H1 (cell line): Measurements from ENCODE around the gene HHAT. TPM values are rescaled to one million over a fixed set of nuclear protein-coding genes. Genes with fewer than 3 reads are reported as not detected.

Experiments
- CTCF ChIA-PET: fragments of 300-600 bp; sonication (Branson Sonifier 250); formaldehyde crosslinking; loops from one replicate; lab custom pipeline; 2021; ENCODE audit not compliant: partially characterized antibody; lab: Charles Lee
- POLR2A ChIA-PET: fragments of 300-600 bp; sonication (Branson Sonifier 250); formaldehyde crosslinking; loops from one replicate; lab custom pipeline; 2021; ENCODE audit warnings: inconsistent platforms; ENCODE audit not compliant: partially characterized antibody; lab: Charles Lee
- DNase-seq, 2 experiments: peaks; one replicate each; pipeline versions ENCODE4 v3.0.0 to v3.0.0-alpha.2; 2010 to 2022; ENCODE audit warnings: low spot score in 2 of 2, low read depth in 1 of 2, mixed read lengths in 1 of 2
- FAIRE-seq: peaks from 2 replicates; lab custom pipeline; 2011; peaks lifted over from hg19 to GRCh38; lab: Jason Lieb, UNC
- H2AFZ ChIP-seq: 2 replicates; pipeline ENCODE4 v1.8.1; 2012; ENCODE audit warnings: low read length, inconsistent platforms
- H2AK5ac ChIP-seq: 2 replicates; pipeline ENCODE4 v1.6.1; 2013; ENCODE audit warnings: low read depth, low read length
- H2BK120ac ChIP-seq: replicated peaks from 2 replicates; pipeline ENCODE3; 2013; ENCODE audit warnings: low read depth, low read length, inconsistent platforms
- H2BK12ac ChIP-seq: 2 replicates; pipeline ENCODE4 v1.6.1; 2013; ENCODE audit warnings: low read depth, low read length
- H2BK15ac ChIP-seq: 2 replicates; pipeline ENCODE4 v1.6.1; 2013; ENCODE audit warnings: low read length
- H2BK20ac ChIP-seq: 2 replicates; pipeline ENCODE4 v1.6.1; 2013; ENCODE audit warnings: low read length
- H2BK5ac ChIP-seq: 2 replicates; pipeline ENCODE4 v1.6.1; 2013; ENCODE audit warnings: low read depth, low read length
- H3K14ac ChIP-seq: 2 replicates; pipeline ENCODE4 v1.6.1; 2013; ENCODE audit warnings: inconsistent platforms; ENCODE audit not compliant: insufficient read length
- H3K18ac ChIP-seq: 2 replicates; pipeline ENCODE4 v1.6.1; 2013; ENCODE audit warnings: low read length; ENCODE audit errors: extremely low read depth
- H3K23ac ChIP-seq: 2 replicates; pipeline ENCODE4 v1.6.1; 2013; ENCODE audit warnings: inconsistent platforms; ENCODE audit not compliant: insufficient read length
- H3K23me2 ChIP-seq: 2 replicates; pipeline ENCODE4 v1.6.1; 2013; ENCODE audit warnings: low read depth, low read length
- H3K27ac ChIP-seq: 2 replicates; pipeline ENCODE4 v1.6.1; 2011; ENCODE audit warnings: low read depth, low read length, inconsistent platforms
- H3K27me3 ChIP-seq, 4 experiments: replicated peaks in 1 of 4; 1 replicate in 1 of 4; 2 replicates in 3 of 4; pipeline versions ENCODE4 v1.6.1 to v1.8.1; 2011 to 2013; ENCODE audit warnings: low read length in 3 of 4, mild to moderate bottlenecking in 3 of 4, inconsistent platforms in 2 of 4, mixed read lengths in 2 of 4, moderate library complexity in 1 of 4; ENCODE audit not compliant: control insufficient read depth in 3 of 4, insufficient read depth in 3 of 4; ENCODE audit errors: extremely low read depth in 1 of 4
- H3K36me3 ChIP-seq, 4 experiments: 2 replicates each; pipeline versions ENCODE4 v1.6.1 to v1.8.1; 2011 to 2013; ENCODE audit warnings: mild to moderate bottlenecking in 4 of 4, low read length in 3 of 4, moderate library complexity in 2 of 4, control low read depth in 1 of 4, inconsistent platforms in 1 of 4; ENCODE audit not compliant: insufficient read depth in 4 of 4, control insufficient read depth in 2 of 4
- H3K4ac ChIP-seq: replicated peaks from 2 replicates; pipeline ENCODE3; 2013; ENCODE audit warnings: low read length, low read depth, mixed read lengths, inconsistent platforms; ENCODE audit not compliant: insufficient read length
- H3K4me1 ChIP-seq, 4 experiments: replicated peaks in 1 of 4; 1 replicate in 1 of 4; 2 replicates in 3 of 4; pipeline versions ENCODE4 v1.6.1 to v1.8.1; 2011 to 2013; ENCODE audit warnings: low read length in 3 of 4, inconsistent platforms in 2 of 4, mixed read lengths in 1 of 4; ENCODE audit not compliant: insufficient read depth in 4 of 4, control insufficient read depth in 3 of 4
- H3K4me2 ChIP-seq, 2 experiments: 2 replicates each; pipeline versions ENCODE4 v1.6.1 to v1.8.1; 2011 to 2013; ENCODE audit warnings: low read depth in 2 of 2, low read length in 2 of 2, control low read depth in 1 of 2, inconsistent platforms in 1 of 2, mild to moderate bottlenecking in 1 of 2; ENCODE audit not compliant: insufficient read depth in 1 of 2
- H3K4me3 ChIP-seq, 4 experiments: fragments of 200-600, 300-600 bp in 1 of 4; sonication (generic), shearing (Covaris generic), sonication (Bioruptor Twin) in 1 of 4; 2 replicates each; pipeline versions ENCODE4 v1.5.1 to v1.8.1; 2011 to 2016; ENCODE audit warnings: low read length in 4 of 4, low read depth in 3 of 4, control low read depth in 2 of 4, inconsistent platforms in 2 of 4, mild to moderate bottlenecking in 2 of 4, mixed read lengths in 1 of 4, moderate library complexity in 1 of 4; ENCODE audit not compliant: insufficient read depth in 2 of 4; ENCODE audit errors: extremely low read depth in 1 of 4
- H3K56ac ChIP-seq: replicated peaks from 2 replicates; pipeline ENCODE3; 2013; ENCODE audit warnings: low read depth, mild to moderate bottlenecking, mixed read lengths, low read length, inconsistent platforms; ENCODE audit not compliant: insufficient read length
- H3K79me1 ChIP-seq: 2 replicates; pipeline ENCODE4 v1.6.1; 2013; ENCODE audit warnings: low read depth, low read length, control low read depth
- H3K79me2 ChIP-seq, 2 experiments: 2 replicates each; pipeline versions ENCODE4 v1.6.1 to v1.8.1; 2012 to 2013; ENCODE audit warnings: low read length in 2 of 2, mild to moderate bottlenecking in 2 of 2, inconsistent platforms in 1 of 2; ENCODE audit not compliant: insufficient read depth in 2 of 2, control insufficient read depth in 1 of 2
- H3K9ac ChIP-seq, 4 experiments: replicated peaks in 1 of 4; 1 replicate in 1 of 4; 2 replicates in 3 of 4; pipeline versions ENCODE4 v1.6.1 to v1.8.1; 2011 to 2013; ENCODE audit warnings: low read depth in 3 of 4, low read length in 3 of 4, control low read depth in 2 of 4, mild to moderate bottlenecking in 2 of 4, moderate library complexity in 2 of 4, inconsistent platforms in 1 of 4; ENCODE audit errors: extremely low read depth in 1 of 4
- H3K9me3 ChIP-seq, 2 experiments: 2 replicates each; pipeline versions ENCODE4 v1.6.1 to v1.8.1; 2012 to 2013; ENCODE audit warnings: mild to moderate bottlenecking in 2 of 2, moderate library complexity in 2 of 2, control low read depth in 1 of 2, inconsistent platforms in 1 of 2, low read depth in 1 of 2, low read length in 1 of 2, mixed read lengths in 1 of 2; ENCODE audit not compliant: insufficient read depth in 2 of 2
- H4K20me1 ChIP-seq, 2 experiments: replicated peaks in 1 of 2; 2 replicates each; pipeline versions ENCODE3 to v1.8.1; 2011 to 2013; ENCODE audit warnings: inconsistent platforms in 2 of 2, low read length in 2 of 2, mild to moderate bottlenecking in 1 of 2; ENCODE audit not compliant: insufficient read depth in 2 of 2, control insufficient read depth in 1 of 2
- H4K5ac ChIP-seq: 2 replicates; pipeline ENCODE4 v1.6.1; 2013; ENCODE audit warnings: low read length, low read depth, mixed read lengths, inconsistent platforms; ENCODE audit not compliant: insufficient read length
- H4K8ac ChIP-seq: 2 replicates; pipeline ENCODE4 v1.8.0; 2013; ENCODE audit warnings: mild to moderate bottlenecking, moderate library complexity, low read length, inconsistent platforms; ENCODE audit not compliant: insufficient read depth; ENCODE audit errors: extremely low read depth
- H4K91ac ChIP-seq: replicated peaks from 2 replicates; pipeline ENCODE3; 2013; ENCODE audit warnings: low read length, mixed read lengths, inconsistent platforms; ENCODE audit not compliant: insufficient read length
- JUND ChIP-seq: IDR thresholded peaks from 2 replicates; pipeline ENCODE4 v1.6.1; 2011; ENCODE audit warnings: mild to moderate bottlenecking, improper control_type of control experiment, low read length
- MAX ChIP-seq: IDR thresholded peaks from 2 replicates; pipeline ENCODE4 v1.6.1; 2012; ENCODE audit warnings: inconsistent platforms
- POU5F1 ChIP-seq: IDR thresholded peaks from 2 replicates; pipeline ENCODE4 v1.6.1; 2011; ENCODE audit warnings: low read depth, mild to moderate bottlenecking, low read length, moderate library complexity
- TAF1 ChIP-seq: IDR thresholded peaks from 2 replicates; pipeline ENCODE4 v1.6.1; 2011; ENCODE audit warnings: mild to moderate bottlenecking, low read depth, low read length
- WGBS, 2 experiments: shearing (Covaris generic) in 1 of 2; methylation state at CpG; one replicate each; pipeline versions ENCODE4 v1.1.6 to v1.1.7; 2013 to 2015; ENCODE audit warnings: low lambda C conversion rate in 2 of 2, mixed read lengths in 2 of 2, inconsistent platforms in 1 of 2, low coverage in 1 of 2, missing lambda C conversion rate in 1 of 2; ENCODE audit not compliant: insufficient replicate concordance in 2 of 2, insufficient coverage in 1 of 2, insufficient read length in 1 of 2; ENCODE audit errors: extremely low coverage in 1 of 2, missing lambda C conversion rate in 1 of 2; 5-methylcytosine and 5-hydroxymethylcytosine counted together
- polyA plus RNA-seq, 7 experiments: library from polyadenylated mRNA; depleted of rRNA in 3 of 7; stranded (reverse) in 5 of 7; unstranded in 2 of 7; fragments of >200 nt in 5 of 7; fragments of 200-250 nt in 2 of 7; gene quantifications; 1 replicate in 5 of 7; 2 replicates in 1 of 7; 4 replicates in 1 of 7; pipeline versions ENCODE4 v1.2.1 to v1.2.3, GENCODE V29; 2011 to 2013; ENCODE audit warnings: missing spikeins in 2 of 7, mixed read lengths in 2 of 7
- total RNA-seq: library from RNA; stranded (reverse); fragmentation: NEBNext Ultra II Directional; extraction: Animal tissue kit (Norgen Biotek cat#: 25700); gene quantifications from 2 replicates; pipeline ENCODE4 v1.2.1, GENCODE V29; 2021

The HHAT gene
- total and polyA plus RNA-seq, 2 of the 8 experiments (the other 6 are each of a cell fraction or from before 2014, with no cell fraction given): 0.15 to 0.51 TPM

- Histone ChIP-seq H3K4me1 (peaks cover 9 to 23% (median 16%) of the 10 kb centered on the region in 4 experiments; a peak in 5 of 7 replicates), H3K56ac (no peak overlapping the region), H3K9me3 (no peaks in the 10 kb centered on the region), H3K9ac (no peak overlapping the region), H3K4ac (no peak overlapping the region), H2AK5ac (no peak overlapping the region), H3K18ac (no peak overlapping the region), H3K79me1 (no peaks in the 10 kb centered on the region), H4K91ac (no peak overlapping the region), H2AFZ (no peak overlapping the region), H3K36me3 (no peaks in the 10 kb centered on the region), H3K4me2 (no peak overlapping the region), H2BK120ac (no peak overlapping the region), H4K5ac (no peak overlapping the region), H3K27ac (no peak overlapping the region), H2BK15ac (no peak overlapping the region), H3K79me2 (no peaks in the 10 kb centered on the region), H4K20me1 (no peaks in the 10 kb centered on the region), H3K4me3 (no peak overlapping the region), H3K23me2 (no peaks in the 10 kb centered on the region), H2BK5ac (no peak overlapping the region), H4K8ac (no peak overlapping the region), H2BK12ac (no peak overlapping the region), H3K23ac (no peak overlapping the region), H3K14ac (no peak overlapping the region), H2BK20ac (no peak overlapping the region), H3K27me3 (no peaks in the 10 kb centered on the region)
- whole genome bisulfite sequencing, 2 experiments: 89% methylated on average over 4 of the region's 4 CpGs; no CpG with 5 or more reads in 1 of the 2 experiments
- ChIA-PET CTCF (interaction anchor here (0.5 to 5.6 kb wide), 9 partner anchors 11 to 264 kb away, joined by 3 to 42 read pairs (median 4); no protein-coding TSS in a partner anchor), POLR2A (interaction anchor here (9.8 kb wide), 1 partner anchor 12 kb away, joined by 183 read pairs; no protein-coding TSS in a partner anchor)
- FAIRE-seq (no peak), DNase-seq (no peak)
- TF ChIP-seq TAF1 (no peak), MAX (no peak), JUND (no peak), POU5F1 (no peak)
These were observed 33.8 kb downstream of the HHAT start for GRCh38 chr1:210362526-210362925.
